Pons (tissue), 1 donor: ENCODE data around the gene SRSF7.
"Not testable (repeated sequence)": the region's sequence is repeated elsewhere in the genome, so short reads cannot be mapped to it uniquely, and the experiment has no call there.

Source experiments
- DNase-seq: peaks from one replicate; pipeline ENCODE4 v3.0.0-alpha.2; 2016; ENCODE audit warnings: low spot score

The SRSF7 gene

DNA sequence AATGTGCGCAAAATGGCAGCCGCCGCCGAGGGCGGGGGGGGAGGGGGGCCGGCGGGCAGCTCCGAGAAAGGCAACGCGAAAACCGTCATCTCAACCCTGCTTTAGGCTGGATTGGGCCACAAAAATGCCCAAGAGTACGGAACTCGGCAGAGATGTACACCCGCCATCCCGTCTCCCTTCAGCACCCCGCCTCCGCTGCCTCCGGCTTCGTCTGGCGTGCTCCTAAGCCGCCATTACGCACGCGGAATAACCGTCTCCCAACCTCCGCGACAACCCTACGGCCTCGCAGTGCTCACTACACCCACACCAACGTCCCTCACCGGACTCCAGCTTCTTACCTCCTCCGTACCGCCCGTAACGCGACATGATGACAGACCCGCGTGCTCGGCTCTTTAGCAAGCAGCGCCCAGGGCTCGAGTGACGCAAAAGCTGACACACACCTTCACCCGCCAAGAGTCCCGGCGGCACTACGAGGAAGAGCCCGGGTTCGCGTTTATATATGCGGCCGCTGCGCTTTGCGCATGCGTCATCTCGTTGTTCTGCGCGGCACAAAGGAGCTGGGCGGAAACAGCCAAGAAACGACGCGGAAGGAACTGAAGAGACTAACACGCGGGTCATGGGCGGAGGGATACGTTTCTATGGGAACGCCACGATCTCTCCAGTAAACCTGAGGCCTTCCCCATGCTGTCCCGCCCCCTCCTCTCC lies at the start of gene SRSF7:
Gene SRSF7 (minus strand): TSS at position 471 of the 705 bp plus-strand sequence. CDS start 105 bp downstream, at position 366.
- peak; percentile 98 for DNase-seq

DNA sequence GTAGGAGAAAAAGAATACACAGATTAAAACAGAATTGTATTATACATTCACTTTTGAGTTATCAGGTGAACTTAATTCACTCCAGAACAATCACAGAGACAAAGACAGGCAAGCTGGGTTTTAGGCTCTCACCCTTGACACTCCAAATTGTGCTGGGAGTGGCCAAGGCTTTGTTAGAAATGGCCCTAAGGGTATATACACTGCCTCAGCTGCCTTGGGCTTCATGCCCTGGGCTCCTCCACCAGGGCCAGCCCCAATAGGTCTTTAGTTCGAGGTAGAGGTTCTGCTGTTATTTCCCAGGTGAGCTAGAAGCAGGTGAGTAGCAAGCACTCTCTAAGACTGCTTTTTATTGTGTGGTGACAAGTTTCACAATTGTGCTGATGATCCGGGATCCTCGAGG lies 46.8 kb upstream of the SRSF7 start:
- DNase-seq = no peak

DNA sequence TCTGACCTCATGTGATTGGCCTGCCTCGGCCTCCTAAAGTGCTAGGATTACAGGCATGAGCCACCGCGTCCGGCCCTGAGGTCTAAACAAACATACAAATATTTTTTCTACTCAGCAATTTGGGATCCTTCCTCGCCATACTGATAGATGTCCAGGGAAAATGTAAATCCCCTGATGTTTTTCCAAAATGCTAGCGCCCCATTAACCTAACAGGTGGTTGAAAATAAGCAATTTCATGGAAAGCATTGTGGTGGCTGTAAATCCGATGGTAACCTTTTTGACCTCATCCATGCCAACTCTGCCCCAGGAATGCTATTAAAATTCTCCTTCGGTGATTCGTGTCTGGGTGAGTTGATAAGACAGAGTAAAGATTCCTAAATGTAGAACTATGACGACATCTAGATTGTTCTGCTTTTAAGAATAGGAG lies 46.1 kb upstream of the SRSF7 start:
- no peak for DNase-seq

DNA sequence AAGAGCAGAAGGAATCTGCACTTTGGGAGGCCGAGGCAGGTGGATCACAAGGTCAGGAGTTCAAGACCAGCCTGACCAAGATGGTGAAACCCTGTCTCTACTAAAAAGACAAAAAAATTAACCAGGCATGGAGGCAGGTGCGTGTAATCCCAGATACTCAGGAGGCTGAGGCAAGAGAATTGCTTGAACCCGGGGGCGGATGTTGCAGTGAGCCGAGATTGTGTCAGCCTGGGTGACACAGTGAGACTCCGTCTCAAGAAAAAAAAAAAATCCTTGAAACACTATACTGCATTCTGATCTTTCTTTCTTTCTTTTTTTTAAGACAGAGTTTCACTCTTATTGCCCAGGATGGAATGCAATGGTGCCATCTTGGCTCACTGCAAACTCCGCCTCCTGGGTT lies 43.9 kb upstream of the SRSF7 start:
- not testable (repeated sequence) for DNase-seq

DNA sequence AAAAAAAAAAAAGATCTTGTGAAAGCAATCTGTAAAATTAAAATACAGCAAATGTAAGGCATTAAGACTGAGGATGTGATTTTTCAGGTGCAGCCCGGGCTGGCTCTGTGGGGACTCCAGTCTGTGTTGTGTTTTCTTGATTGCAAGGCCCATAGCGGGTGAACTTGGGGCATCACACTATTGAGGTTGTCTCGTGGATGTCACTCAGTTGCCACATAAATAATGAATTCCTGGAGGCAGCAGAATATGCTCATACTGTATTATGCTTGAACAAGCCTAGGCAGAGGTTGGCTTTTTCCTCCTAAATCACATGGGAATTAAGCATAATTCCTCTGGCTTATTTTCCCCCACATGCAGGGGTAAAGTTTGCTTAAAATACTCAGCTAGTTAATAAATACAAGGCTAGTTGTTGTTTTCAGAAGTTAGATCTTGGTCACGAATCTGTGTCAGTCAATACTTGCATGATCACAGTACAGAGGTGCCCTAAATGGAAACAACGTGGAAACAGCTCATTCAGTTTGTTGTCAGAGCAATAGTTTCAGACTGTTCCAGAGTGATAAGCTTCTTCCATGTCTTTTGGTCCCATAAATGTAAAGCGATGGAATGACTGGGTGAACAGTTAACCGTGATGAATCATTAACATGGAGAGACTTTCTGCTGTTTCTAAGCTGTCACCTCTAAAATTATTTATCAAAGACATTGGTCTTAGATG lies 43.2 kb upstream of the SRSF7 start:
- DNase-seq = no peak

DNA sequence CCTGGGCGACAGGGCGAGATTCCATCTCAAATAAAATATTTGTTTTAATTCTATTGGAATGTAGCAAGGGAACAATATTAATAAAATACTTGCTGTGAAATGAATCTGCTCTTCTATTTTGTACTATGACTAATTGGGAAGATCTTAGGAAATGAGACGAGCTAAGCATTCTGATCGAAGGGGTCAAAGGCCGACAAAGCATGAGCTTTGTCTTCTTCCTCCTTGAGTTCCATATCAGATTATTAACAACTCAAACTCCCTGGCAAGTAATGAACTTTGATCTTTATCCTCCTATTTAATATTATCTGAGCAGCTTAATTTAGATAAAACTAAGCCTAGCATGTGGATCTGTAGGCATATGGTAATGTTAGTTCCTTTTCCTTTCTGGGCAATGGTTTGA lies 42.4 kb upstream of the SRSF7 start:
- DNase-seq = no peak

DNA sequence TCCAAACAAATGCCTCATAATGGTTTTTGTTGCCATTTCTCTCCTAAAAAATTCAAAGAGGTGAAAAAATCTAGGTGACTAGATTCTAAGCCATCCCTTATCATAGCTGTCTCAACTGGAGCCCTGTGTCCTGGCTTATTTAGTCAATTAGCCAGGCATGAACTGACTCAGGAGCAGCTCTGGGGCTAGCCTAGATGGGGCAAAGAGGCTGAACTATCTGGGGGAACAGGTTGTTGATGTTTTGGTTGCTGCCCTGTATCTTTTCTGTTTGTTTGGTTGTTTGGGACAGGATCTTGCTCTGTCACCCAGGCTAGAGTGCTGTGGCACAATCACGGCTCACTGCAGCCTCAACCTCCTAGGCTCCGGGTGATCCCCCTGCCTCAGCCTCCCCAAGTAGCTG lies 41.6 kb upstream of the SRSF7 start:
- no peak for DNase-seq

DNA sequence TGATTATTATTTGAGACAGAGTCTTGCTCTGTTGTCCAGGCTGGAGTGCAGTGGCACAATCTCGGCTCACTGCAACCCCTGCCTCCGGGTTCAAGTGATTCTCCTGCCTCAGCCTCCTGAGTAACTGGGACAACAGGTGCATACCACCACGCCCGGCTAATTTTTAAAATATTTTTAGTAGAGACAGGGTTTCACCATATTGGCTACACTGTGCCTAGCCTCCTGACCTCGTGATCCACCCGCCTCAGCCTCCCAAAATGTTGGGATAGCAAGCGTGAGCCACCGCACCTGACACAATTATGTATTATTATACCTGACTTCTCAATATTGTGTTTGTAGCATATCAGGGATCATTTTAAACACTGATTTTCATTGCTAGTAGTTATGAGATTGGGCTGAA lies 41.2 kb upstream of the SRSF7 start:
- not testable (repeated sequence) for DNase-seq

DNA sequence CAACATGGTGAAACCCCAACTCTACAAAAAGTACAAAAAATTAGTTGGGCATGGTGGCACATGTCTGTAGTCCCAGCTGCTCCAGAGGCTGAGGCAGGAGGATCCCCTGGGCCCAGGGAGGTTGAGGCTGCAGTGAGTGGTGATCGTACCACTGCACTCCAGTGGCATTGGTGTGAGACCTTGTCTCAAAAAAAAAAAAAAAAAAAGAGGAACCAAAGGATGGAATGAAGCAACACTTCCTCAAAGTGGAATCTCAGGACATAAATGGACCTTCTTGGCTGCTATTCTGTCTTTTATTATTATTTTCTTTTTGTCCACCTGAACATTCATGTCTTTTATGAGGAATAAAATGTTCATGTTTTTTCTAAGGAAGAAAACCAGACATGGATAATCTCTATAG lies 40.6 kb upstream of the SRSF7 start:
- DNase-seq = no peak

DNA sequence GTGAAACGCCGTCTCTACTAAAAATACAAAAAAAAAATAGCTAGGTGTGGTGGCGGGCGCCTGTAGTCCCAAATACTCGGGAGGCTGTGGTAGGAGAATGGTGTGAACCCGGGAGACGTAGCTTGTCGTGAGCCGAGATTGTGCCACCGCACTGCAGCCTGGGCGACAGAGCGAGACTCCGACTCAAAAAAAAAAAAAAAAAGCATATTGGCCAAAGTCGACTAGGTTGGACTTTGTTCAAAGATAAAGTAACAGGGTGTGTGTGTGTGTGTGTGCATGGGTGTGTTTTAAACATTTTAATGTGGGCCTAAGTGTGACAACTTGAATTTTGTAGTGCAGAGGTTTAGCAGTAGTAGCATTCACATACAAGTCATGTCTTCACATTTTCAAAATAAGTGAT lies 38.5 kb upstream of the SRSF7 start:
- DNase-seq = no peak

DNA sequence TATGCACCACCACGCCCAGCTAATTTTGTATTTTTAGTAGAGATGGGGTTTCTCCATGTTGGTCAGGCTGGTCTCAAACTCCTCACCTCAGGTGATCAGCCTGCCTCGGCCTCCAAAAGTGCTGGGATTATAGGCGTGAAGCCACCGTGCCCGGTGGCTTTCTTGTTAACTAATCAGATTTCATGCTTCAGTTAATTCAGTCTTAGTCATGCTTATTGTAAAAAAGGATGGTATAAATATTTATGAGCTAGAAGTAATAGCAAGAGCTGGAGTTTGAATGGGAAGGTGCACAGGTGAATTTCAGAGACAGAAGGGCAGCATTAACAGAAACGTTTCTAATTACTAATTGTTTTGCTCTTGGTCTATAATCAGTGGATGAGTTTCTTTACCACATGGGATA lies 37.1 kb upstream of the SRSF7 start:
- no peak for DNase-seq

DNA sequence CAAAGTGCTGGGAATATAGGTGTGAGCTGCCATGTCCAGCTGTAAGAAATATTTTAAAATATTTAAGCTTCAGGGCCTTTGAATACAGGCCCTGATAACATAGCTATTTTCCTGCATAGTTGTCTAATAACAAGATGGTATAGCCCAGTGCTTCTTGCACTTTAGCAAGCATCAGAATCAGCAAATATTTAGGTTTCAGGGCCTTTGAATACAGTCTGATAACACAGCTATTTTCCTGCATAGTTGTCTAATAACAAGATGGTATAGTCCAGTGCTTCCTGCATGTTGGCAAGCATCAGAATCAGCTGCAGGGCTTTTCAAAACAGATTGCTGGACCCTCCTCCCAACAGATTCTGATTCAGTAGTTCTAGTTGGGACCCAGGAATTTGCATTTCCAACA lies 32.4 kb upstream of the SRSF7 start:
- DNase-seq = no peak

DNA sequence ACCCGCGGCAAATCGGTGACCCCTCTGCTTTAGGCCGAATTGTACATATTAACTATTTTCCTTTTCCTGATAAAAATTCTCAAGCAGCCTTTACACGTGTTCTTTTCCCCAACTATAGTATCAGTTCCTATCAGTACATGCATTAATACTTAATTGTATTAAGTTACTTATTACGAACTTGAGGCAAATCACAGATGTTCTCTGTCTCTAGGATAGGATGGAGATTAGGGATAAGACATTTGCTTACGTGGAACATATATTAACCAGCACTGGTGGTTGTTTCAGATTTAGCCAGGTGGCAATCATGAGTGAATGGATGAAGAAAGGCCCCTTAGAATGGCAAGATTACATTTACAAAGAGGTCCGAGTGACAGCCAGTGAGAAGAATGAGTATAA lies 27.5 kb upstream of the SRSF7 start:
- no peak for DNase-seq

DNA sequence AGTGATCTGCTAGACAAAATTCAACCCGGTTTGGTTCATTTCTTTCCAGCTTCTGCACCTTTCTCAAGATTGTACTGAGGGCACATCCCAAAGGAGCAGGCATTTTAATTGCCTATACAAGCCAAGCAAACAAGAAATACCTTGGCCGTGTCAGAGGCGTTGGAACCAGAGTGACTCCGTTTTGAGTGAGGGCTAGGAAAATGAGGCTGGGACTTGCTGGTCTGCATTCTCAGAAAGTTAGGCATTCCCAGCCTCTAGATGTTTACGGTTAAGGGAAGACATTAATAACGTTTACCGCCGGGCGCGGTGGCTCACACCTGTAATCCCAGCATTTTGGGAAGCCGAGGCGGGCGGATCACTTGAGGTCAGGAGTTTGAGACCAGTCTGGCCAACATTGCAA lies 25.4 kb upstream of the SRSF7 start:
- no peak for DNase-seq

DNA sequence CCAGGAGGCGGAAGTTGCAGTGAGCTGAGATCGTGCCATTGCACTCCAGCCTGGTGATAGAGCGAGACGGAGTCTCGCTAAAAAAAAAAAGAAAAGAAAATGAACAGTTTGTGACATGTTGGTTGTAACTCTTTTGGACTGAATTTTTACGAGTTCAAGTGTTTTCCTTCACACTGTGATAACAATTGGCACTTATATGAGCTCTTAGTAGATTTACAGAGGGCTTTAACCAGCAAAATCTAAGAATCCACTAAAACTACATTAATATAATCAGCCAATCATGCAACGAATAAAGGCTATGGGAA lies 24.7 kb upstream of the SRSF7 start:
- DNase-seq = no peak

DNA sequence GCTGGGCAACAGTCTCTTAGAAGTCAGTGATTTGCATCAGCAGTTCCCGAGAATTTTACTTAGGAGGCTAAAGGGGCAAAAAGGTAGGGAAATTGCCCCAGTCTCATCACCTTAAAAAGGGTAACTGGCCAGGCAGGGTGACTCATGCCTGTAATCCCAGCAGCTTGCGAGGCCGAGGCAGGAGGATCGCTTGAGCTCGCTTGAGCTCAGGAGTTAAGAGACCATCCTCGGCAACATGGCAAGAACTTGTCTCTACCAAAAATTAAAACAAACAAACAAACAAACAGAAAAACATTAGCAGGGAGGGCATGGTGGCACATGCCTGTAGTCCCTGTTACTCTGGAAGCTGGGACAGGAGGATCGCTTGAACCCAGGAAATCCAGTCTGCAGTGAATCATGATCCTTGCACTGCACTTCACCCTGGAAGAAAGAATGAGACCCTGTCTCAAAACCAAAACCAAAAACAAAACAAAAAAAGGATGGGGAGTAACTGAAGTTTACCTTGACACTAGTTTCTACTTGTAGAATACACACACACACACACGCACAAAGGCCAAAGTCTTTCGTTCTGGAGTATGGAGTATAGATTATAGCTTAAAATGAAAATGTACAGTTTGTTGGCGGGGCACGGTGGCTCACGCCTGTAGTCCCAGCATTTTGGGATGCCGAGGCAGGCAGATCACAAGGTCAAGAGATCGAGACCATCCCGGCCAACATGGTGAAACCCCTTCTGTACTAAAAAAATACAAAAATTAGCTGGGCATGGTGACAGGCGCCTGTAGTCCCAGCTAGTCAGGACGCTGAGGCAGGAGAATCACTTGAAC lies 24.1 kb upstream of the SRSF7 start:
- no peak for DNase-seq

DNA sequence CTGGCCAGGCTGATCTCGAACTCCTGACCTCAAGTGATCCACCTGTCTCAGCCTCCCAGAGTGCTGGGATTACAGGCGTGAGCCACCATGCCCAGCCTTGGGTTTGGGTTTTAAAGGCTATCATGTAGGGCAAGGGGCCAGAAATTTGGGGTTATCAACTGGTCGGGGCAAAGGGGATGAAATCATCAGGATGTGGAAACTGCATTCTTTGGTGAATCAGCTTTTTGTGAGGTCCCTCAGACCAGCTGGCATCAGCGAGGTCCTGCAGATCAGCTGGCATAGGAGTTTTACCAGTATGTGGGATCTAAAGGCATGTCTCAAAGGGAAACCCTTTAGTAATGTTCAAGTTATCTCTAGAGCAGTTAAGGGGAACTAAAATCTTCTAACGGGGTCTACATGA lies 20.5 kb upstream of the SRSF7 start:
- no peak for DNase-seq

DNA sequence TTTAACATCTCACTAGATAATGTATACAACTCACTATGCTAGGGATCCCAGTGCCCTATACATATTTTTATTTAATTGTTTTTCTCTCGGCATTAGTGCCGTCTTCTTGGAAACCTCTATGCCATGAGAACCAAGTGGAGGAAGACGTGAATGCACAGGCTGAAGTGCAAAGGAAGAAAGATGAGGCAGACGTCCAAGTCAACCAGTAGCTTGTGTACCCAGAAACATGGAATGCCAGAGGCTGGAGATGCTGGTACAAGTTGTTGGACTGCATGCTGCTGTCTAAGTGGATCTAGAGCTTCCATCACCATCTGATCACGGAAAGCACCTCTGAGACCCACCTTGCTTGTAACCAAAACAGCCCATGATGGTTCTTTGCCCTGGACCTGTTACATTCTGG lies 14.4 kb upstream of the SRSF7 start:
- DNase-seq = no peak

DNA sequence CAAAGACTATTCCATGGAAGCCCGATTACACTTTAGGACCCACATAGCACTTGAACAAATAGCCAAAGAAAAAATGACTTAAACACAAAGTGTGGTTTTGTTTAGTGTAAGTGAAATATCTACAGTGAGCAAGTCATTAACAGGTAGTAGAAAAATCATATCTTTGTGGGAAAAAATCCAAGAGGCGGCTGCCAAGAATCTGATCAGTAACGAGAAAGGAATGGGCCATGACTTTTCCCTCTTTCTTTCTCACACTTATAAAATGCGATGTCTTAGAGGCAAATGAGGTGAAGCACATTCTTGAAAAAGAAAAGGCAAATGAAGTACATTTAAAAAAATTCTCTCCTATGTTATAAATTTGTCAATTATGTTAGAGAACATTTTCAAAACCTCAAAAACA lies 14.0 kb upstream of the SRSF7 start:
- no peak for DNase-seq

DNA sequence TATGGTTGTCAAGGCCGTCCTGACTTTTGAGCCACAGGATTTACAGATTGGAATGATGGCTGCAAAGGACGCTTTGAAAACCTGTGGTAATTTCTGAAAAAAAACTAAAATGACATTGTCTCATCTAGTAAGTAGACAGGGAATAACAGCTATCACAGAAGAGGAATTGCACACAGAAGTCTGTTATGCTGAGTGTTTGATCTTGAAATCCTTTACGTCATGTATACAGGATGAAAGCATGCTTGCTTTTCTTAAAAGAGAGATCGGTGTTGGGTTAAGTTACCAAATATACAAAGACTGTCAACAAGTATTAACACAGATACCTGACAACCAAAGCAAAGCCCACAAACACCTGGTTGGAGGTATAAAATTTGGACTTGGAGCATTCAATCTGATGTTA lies 12.6 kb upstream of the SRSF7 start:
- no peak for DNase-seq

DNA sequence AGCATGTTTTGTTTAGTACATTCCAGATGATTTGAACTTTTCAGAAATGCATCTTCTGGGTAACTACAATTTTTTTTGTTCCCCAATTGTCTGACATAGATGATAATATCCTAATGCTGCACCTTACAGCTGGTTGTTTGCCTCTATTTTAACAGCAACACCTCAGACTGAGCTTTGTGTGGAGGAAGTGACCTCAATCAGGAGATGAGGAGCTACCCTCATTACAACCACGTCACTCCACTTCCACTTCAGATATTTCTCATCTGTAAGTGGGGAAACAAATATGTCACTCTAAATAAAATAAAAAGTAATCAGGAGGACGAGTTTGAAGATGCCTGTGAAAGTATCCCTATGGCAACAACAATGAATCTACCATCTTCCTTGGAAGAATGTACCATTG lies 12.1 kb upstream of the SRSF7 start:
- DNase-seq = no peak

DNA sequence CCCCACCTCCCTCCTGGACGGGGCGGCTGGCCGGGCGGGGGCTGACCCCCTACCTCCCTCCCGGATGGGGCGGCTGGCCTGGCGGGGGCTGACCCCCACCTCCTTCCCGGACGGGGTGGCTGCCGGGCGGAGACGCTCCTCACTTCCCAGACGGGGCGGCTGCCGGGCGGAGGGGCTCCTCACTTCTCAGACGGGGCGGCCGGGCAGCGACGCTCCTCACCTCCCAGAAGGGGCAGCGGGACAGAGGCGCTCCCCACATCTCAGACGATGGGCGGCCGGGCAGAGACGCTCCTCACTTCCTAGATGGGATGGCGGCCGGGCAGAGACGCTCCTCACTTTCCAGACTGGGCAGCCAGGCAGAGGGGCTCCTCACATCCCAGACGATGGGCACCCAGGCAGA lies 4.7 kb upstream of the SRSF7 start:
- not testable (repeated sequence) for DNase-seq

DNA sequence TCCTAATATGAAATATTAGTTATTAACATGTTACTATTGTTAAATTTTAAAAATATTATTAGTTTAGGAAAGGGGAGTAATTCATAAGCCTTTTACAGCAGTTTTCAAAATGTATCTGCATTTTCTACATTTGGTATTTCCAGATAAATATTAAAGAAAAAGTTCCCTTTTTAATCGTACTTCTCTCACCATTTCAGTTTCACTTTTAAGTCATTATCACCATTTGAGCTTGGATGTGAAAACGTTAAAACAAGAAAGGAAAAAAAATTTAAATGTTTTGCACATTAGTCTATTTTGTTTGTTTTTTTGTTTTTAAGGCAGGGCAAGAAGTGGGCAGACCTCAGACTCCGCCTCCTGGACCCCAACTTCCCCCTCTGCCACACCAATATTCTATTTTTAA lies 3.3 kb upstream of the SRSF7 start:
- DNase-seq = no peak
